PC-3 (cell line): ENCODE results near the gene IFIT2. TPM values are rescaled to one million over a fixed set of nuclear protein-coding genes. Genes with fewer than 3 reads are reported as not detected.

Source experiments
- ATAC-seq: fragments of 200-7000 bp; cut with Tn5 transposase; 2 replicates; pipeline ENCODE4 v1.9.1; 2020; ENCODE audit warnings: mild to moderate bottlenecking, moderate library complexity
- BruUV-seq: library from RNA; stranded (reverse); fragments of 400-500 nt; replicated peaks from 2 replicates; lab custom pipeline; 2021; lab: Mats Ljungman, UMichigan
- CTCF ChIA-PET: fragments of 300-600 bp; sonication (Branson Sonifier 250); formaldehyde crosslinking; loops from one replicate; lab custom pipeline; 2022; ENCODE audit warnings: antibody characterized with exemption; lab: Charles Lee
- POLR2A ChIA-PET: fragments of 300-600 bp; sonication (Branson Sonifier 250); formaldehyde crosslinking; loops from one replicate; lab custom pipeline; 2022; ENCODE audit warnings: antibody characterized with exemption; ENCODE audit not compliant: unreplicated experiment; lab: Charles Lee
- DNase-seq: peaks from one replicate; pipeline ENCODE4 v3.0.0-alpha.2; 2015
- H2AFZ ChIP-seq: fragments of 300-600 bp; sonication (generic); 2 replicates; pipeline ENCODE4 v1.6.0; 2016; ENCODE audit warnings: antibody characterized with exemption, low read length
- H3F3A ChIP-seq: fragments of 300-600 bp; sonication (generic); one replicate; pipeline ENCODE4 v1.6.0; 2017; ENCODE audit warnings: antibody characterized with exemption, low read length, control low read depth, mild to moderate bottlenecking; ENCODE audit not compliant: unreplicated experiment
- H3K27ac ChIP-seq: fragments of 300-600 bp; sonication (generic); 2 replicates; pipeline ENCODE4 v1.5.1; 2016; ENCODE audit warnings: mild to moderate bottlenecking, low read length
- H3K27me3 ChIP-seq: fragments of 300-600 bp; sonication (generic); 2 replicates; pipeline ENCODE4 v1.6.1; 2016; ENCODE audit warnings: low read length, mixed read lengths
- H3K36me3 ChIP-seq: fragments of 300-600 bp; sonication (generic); 2 replicates; pipeline ENCODE4 v1.6.1; 2016; ENCODE audit warnings: low read depth, mixed run types, low read length, mixed read lengths
- H3K4me1 ChIP-seq: fragments of 300-600 bp; sonication (generic); 2 replicates; pipeline ENCODE4 v1.5.1; 2016; ENCODE audit warnings: low read length; ENCODE audit not compliant: insufficient read depth
- H3K4me2 ChIP-seq: fragments of 300-600 bp; sonication (generic); 2 replicates; pipeline ENCODE4 v1.6.0; 2016; ENCODE audit warnings: low read length
- H3K4me3 ChIP-seq: fragments of 300-600 bp; sonication (generic); 2 replicates; pipeline ENCODE4 v1.5.1; 2016; ENCODE audit warnings: mild to moderate bottlenecking, low read length, mixed read lengths
- H3K79me2 ChIP-seq: fragments of 300-600 bp; sonication (generic); 2 replicates; pipeline ENCODE4 v1.6.1; 2017; ENCODE audit warnings: low read length, mixed read lengths
- H3K9ac ChIP-seq: fragments of 300-600 bp; sonication (generic); 2 replicates; pipeline ENCODE4 v1.6.0; 2016; ENCODE audit warnings: mild to moderate bottlenecking, low read length
- H3K9me2 ChIP-seq: fragments of 300-600 bp; sonication (generic); replicated peaks from 2 replicates; pipeline ENCODE4 v1.6.1; 2016; ENCODE audit warnings: mixed run types, low read length, mixed read lengths
- H3K9me3 ChIP-seq: fragments of 300-600 bp; sonication (generic); 2 replicates; pipeline ENCODE4 v1.6.1; 2016; ENCODE audit warnings: low read length, mixed read lengths
- H4K20me1 ChIP-seq: fragments of 300-600 bp; sonication (generic); 2 replicates; pipeline ENCODE4 v1.6.1; 2016; ENCODE audit warnings: low read length, mixed read lengths
- EZH2 ChIP-seq: fragments of 300-600 bp; sonication (generic); IDR thresholded peaks from one replicate; pipeline ENCODE4 v1.6.1; 2017; ENCODE audit warnings: antibody characterized with exemption, mild to moderate bottlenecking, low read length; ENCODE audit not compliant: unreplicated experiment
- EZH2phosphoT487 ChIP-seq: fragments of 300-600 bp; sonication (generic); IDR thresholded peaks from 2 replicates; pipeline ENCODE4 v1.6.1; 2018; ENCODE audit warnings: mild to moderate bottlenecking, antibody characterized with exemption, low read length, borderline replicate concordance
- intact Hi-C: fragments of 100-400 bp; cut with micrococcal nuclease; formaldehyde crosslinking; loops from 2 replicates; pipeline ENCODE4 v1.9.0; 2023
- total RNA-seq: library from RNA; depleted of rRNA; stranded (reverse); fragments of >200 nt; gene quantifications from 2 replicates; pipeline ENCODE4 v1.2.3, GENCODE V29; 2014
- TF ChIP-seq, protein P1 (sequence below): fragments of 300-600 bp; sonication (generic); conservative IDR thresholded peaks from 2 replicates; pipeline ENCODE4 v1.5.1; 2017; ENCODE audit warnings: antibody characterized with exemption, low read depth, mild to moderate bottlenecking, low read length

Gene IFIT2
- total RNA-seq, 1 experiment from 2014 or later = 8.6 TPM

DNA sequence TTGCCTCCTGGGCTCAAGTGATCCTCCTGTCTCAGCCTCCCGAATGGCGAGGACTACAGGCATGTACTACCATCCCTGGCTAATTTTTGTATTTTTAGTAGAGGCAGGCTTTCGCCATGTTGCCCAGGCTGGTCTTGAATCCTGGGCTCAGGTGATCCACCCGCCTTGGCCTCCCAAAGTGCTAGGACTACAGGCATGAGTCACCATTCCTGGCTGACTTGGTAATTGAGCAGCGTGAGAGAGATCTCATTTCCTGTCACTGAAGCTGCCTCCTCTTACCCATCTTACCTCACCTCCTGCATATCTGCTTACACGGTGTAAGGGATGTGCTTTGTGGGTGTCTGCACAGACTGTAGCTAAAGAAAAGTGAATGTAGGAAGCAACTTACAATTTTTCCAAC lies 35.6 kb downstream of the IFIT2 start:
- H3K27me3 ChIP-seq = no peaks in the 10 kb centered on the region
- no peaks in the 10 kb centered on the region for H3K9me2 ChIP-seq
- no peaks in the 10 kb centered on the region; the same call in 1 of the 2 replicates for H3K36me3 ChIP-seq
- ChIA-PET CTCF (no interaction called here), POLR2A (no interaction called here)
- H2AFZ ChIP-seq = no peak overlapping the region
- H3K9me3 ChIP-seq = no peaks in the 10 kb centered on the region
- H3K4me2 ChIP-seq = no peak overlapping the region
- ATAC-seq (no peak; the same call in 1 of the 2 replicates), DNase-seq (no peak)
- BruUV-seq = no TSS peak
- H3K27ac ChIP-seq = no peak overlapping the region
- TF ChIP-seq EZH2 (no peak), EZH2phosphoT487 (no peak)
- TF ChIP-seq, protein P1, sequence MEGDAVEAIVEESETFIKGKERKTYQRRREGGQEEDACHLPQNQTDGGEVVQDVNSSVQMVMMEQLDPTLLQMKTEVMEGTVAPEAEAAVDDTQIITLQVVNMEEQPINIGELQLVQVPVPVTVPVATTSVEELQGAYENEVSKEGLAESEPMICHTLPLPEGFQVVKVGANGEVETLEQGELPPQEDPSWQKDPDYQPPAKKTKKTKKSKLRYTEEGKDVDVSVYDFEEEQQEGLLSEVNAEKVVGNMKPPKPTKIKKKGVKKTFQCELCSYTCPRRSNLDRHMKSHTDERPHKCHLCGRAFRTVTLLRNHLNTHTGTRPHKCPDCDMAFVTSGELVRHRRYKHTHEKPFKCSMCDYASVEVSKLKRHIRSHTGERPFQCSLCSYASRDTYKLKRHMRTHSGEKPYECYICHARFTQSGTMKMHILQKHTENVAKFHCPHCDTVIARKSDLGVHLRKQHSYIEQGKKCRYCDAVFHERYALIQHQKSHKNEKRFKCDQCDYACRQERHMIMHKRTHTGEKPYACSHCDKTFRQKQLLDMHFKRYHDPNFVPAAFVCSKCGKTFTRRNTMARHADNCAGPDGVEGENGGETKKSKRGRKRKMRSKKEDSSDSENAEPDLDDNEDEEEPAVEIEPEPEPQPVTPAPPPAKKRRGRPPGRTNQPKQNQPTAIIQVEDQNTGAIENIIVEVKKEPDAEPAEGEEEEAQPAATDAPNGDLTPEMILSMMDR = no peak
- intact Hi-C loops = no loop called here
- H4K20me1 ChIP-seq = no peaks in the 10 kb centered on the region
- H3K4me1 ChIP-seq = peaks cover 15% of the 10 kb centered on the region
- no peaks in the 10 kb centered on the region for H3F3A ChIP-seq
- no peak overlapping the region for H3K9ac ChIP-seq
- no peak overlapping the region for H3K4me3 ChIP-seq
- no peaks in the 10 kb centered on the region for H3K79me2 ChIP-seq

DNA sequence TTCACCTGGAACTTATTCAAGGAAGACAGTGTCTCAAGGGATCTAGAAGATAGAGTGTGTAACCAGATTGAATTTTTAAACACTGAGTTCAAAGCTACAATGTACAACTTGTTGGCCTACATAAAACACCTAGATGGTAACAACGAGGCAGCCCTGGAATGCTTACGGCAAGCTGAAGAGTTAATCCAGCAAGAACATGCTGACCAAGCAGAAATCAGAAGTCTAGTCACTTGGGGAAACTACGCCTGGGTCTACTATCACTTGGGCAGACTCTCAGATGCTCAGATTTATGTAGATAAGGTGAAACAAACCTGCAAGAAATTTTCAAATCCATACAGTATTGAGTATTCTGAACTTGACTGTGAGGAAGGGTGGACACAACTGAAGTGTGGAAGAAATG lies 36.9 kb downstream of the IFIT2 start:
- Histone ChIP-seq H3K4me2 (no peak overlapping the region), H2AFZ (no peak overlapping the region), H3K9ac (no peak overlapping the region), H3K9me3 (no peaks in the 10 kb centered on the region), H3K79me2 (no peaks in the 10 kb centered on the region), H3K4me1 (0 out of 2 replicates have a peak, but pooled peaks cover 5% of the 10 kb centered on the region), H3K9me2 (no peaks in the 10 kb centered on the region), H3K27me3 (no peaks in the 10 kb centered on the region), H3F3A (no peaks in the 10 kb centered on the region), H3K27ac (no peak overlapping the region), H3K36me3 (no peaks in the 10 kb centered on the region; the same call in 1 of the 2 replicates), H4K20me1 (no peaks in the 10 kb centered on the region), H3K4me3 (no peak overlapping the region)
- no TSS peak for BruUV-seq
- DNase-seq = no peak
- TF ChIP-seq EZH2phosphoT487 = no peak
- TF ChIP-seq, protein P1 = no peak
- TF ChIP-seq EZH2 = no peak
- ChIA-PET POLR2A (no interaction called here), CTCF (no interaction called here)
- intact Hi-C loops = no loop called here
- ATAC-seq = no peak

DNA sequence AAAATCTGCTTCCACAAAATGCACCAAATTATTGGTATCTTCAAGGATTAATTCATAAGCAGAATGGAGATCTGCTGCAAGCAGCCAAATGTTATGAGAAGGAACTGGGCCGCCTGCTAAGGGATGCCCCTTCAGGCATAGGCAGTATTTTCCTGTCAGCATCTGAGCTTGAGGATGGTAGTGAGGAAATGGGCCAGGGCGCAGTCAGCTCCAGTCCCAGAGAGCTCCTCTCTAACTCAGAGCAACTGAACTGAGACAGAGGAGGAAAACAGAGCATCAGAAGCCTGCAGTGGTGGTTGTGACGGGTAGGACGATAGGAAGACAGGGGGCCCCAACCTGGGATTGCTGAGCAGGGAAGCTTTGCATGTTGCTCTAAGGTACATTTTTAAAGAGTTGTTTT lies 38.0 kb downstream of the IFIT2 start:
- no peaks in the 10 kb centered on the region for H4K20me1 ChIP-seq
- H3K36me3 ChIP-seq = no peaks in the 10 kb centered on the region; the same call in 1 of the 2 replicates
- intact Hi-C loops = no loop called here
- POLR2A ChIA-PET = no interaction called here
- H2AFZ ChIP-seq = no peak overlapping the region
- no peak overlapping the region for H3K27ac ChIP-seq
- 0 out of 2 replicates have a peak, but pooled peaks cover 5% of the 10 kb centered on the region for H3K4me1 ChIP-seq
- no peak overlapping the region for H3K4me3 ChIP-seq
- no TSS peak for BruUV-seq
- no peaks in the 10 kb centered on the region for H3K9me3 ChIP-seq
- H3K27me3 ChIP-seq = no peaks in the 10 kb centered on the region
- H3K79me2 ChIP-seq = no peaks in the 10 kb centered on the region
- TF ChIP-seq, protein P1 = no peak
- TF ChIP-seq EZH2 = no peak
- TF ChIP-seq EZH2phosphoT487 = no peak
- no peaks in the 10 kb centered on the region for H3K9me2 ChIP-seq
- H3K9ac ChIP-seq = no peak overlapping the region
- DNase-seq = no peak
- H3F3A ChIP-seq = no peaks in the 10 kb centered on the region
- CTCF ChIA-PET = no interaction called here
- H3K4me2 ChIP-seq = no peak overlapping the region
- no peak for ATAC-seq
